ENCODE data around the gene TFEC. TPM values are rescaled to one million over a fixed set of nuclear protein-coding genes. Genes with fewer than 3 reads are reported as not detected.

The TFEC gene
- total RNA-seq, 4 donors from 2014 or later, result 3.0 to 6.8 (median 3.0) TPM; not detected in 1

GRCh38 chr7:116027786-116028185 lies 2.8 kb downstream of the TFEC start:
- in situ Hi-C loops (cut with MboI; ENCODE audit: low pct_ligation_motif_present in 1 of 4, low pct_unique_long_range_greater_than_20kb in 1 of 4, low sequenced_read_pairs in 3 of 4) (no loop called here), intact Hi-C loops (cut with DNase I; ENCODE audit: low total_unique reads) (no loop called here)
- no peaks in the 10 kb centered on the region for H3K36me3 ChIP-seq
- no peak overlapping the region for H3K27ac ChIP-seq
- H3K4me3 ChIP-seq, result no peak overlapping the region
- TF ChIP-seq CTCF (IDR thresholded peaks at IDR 0.05) (no peak), EP300 (IDR thresholded peaks at IDR 0.05; ENCODE audit: low read depth) (no peak), POLR2A (IDR thresholded peaks at IDR 0.05) (no peak), POLR2AphosphoS5 (IDR thresholded peaks at IDR 0.05) (no peak)
- no peaks in the 10 kb centered on the region for H3K27me3 ChIP-seq
- H3K9me3 ChIP-seq, result no peaks in the 10 kb centered on the region
- DNase-seq, result no peak
- H3K4me1 ChIP-seq, result no peaks in the 10 kb centered on the region
- WGBS, 2 donors (ENCODE audit: low coverage in 1 of 2), result 61 to 67% methylated on average over 5 of the region's 5 CpGs

GRCh38 chr7:116024826-116025809 lies 5.4 kb downstream of the TFEC start:
- no peaks in the 10 kb centered on the region for H3K9me3 ChIP-seq
- peak overlapping the region in 1 of 4 donors; percentile 16 for H3K27ac ChIP-seq
- H3K4me3 ChIP-seq, result no peak overlapping the region
- no peaks in the 10 kb centered on the region for H3K27me3 ChIP-seq
- intact Hi-C loops (cut with DNase I; ENCODE audit: low total_unique reads), result no loop called here
- WGBS, 2 donors (ENCODE audit: low coverage in 1 of 2), result 63 to 72% methylated on average over 1 of the region's 1 CpG
- no peaks in the 10 kb centered on the region for H3K4me1 ChIP-seq
- in situ Hi-C loops (cut with MboI; ENCODE audit: low pct_ligation_motif_present in 1 of 4, low pct_unique_long_range_greater_than_20kb in 1 of 4, low sequenced_read_pairs in 3 of 4), result no loop called here
- no peak for DNase-seq
- H3K36me3 ChIP-seq, result no peaks in the 10 kb centered on the region
- TF ChIP-seq EP300 (IDR thresholded peaks at IDR 0.05; ENCODE audit: low read depth), result no peak
- TF ChIP-seq CTCF (IDR thresholded peaks at IDR 0.05), result no peak
- no peak for TF ChIP-seq POLR2A (IDR thresholded peaks at IDR 0.05)
- TF ChIP-seq POLR2AphosphoS5 (IDR thresholded peaks at IDR 0.05), result no peak

GRCh38 chr7:116021237-116021636 lies 9.3 kb downstream of the TFEC start:
- Histone ChIP-seq H3K9me3 (no peaks in the 10 kb centered on the region), H3K4me3 (no peak overlapping the region), H3K36me3 (no peaks in the 10 kb centered on the region), H3K27ac (no peak overlapping the region), H3K4me1 (no peaks in the 10 kb centered on the region), H3K27me3 (no peaks in the 10 kb centered on the region)
- 67 to 79% methylated on average over 2 of the region's 2 CpGs for WGBS, 2 donors (ENCODE audit: low coverage in 1 of 2)
- TF ChIP-seq EP300 (IDR thresholded peaks at IDR 0.05; ENCODE audit: low read depth), result no peak
- TF ChIP-seq POLR2A (IDR thresholded peaks at IDR 0.05), result no peak
- TF ChIP-seq POLR2AphosphoS5 (IDR thresholded peaks at IDR 0.05), result no peak
- in situ Hi-C loops (cut with MboI; ENCODE audit: low pct_ligation_motif_present in 1 of 4, low pct_unique_long_range_greater_than_20kb in 1 of 4, low sequenced_read_pairs in 3 of 4), result no loop called here
- DNase-seq, result no peak
- intact Hi-C loops (cut with DNase I; ENCODE audit: low total_unique reads), result no loop called here

GRCh38 chr7:116018731-116019130 lies 11.8 kb downstream of the TFEC start:
- in situ Hi-C loops (cut with MboI; ENCODE audit: low pct_ligation_motif_present in 1 of 4, low pct_unique_long_range_greater_than_20kb in 1 of 4, low sequenced_read_pairs in 3 of 4), result no loop called here
- no peak for DNase-seq
- intact Hi-C loops (cut with DNase I; ENCODE audit: low total_unique reads), result no loop called here

More at GRCh38 chr7:116018731-116019130, 11.8 kb downstream of the TFEC start:
- H3K27ac ChIP-seq, result no peak overlapping the region
- H3K27me3 ChIP-seq, result no peaks in the 10 kb centered on the region
- H3K4me3 ChIP-seq, result no peak overlapping the region
- no peak for TF ChIP-seq CTCF (IDR thresholded peaks at IDR 0.05)
- TF ChIP-seq EP300 (IDR thresholded peaks at IDR 0.05; ENCODE audit: low read depth), result no peak
- no peak for TF ChIP-seq POLR2A (IDR thresholded peaks at IDR 0.05)
- no peak for TF ChIP-seq POLR2AphosphoS5 (IDR thresholded peaks at IDR 0.05)
- H3K9me3 ChIP-seq, result no peaks in the 10 kb centered on the region
- no peaks in the 10 kb centered on the region for H3K4me1 ChIP-seq
- no peaks in the 10 kb centered on the region for H3K36me3 ChIP-seq

All from transverse colon (tissue), 4 donors.